ENCODE measurements around the gene DNM1.

- TF ChIP-seq CTCF (conservative IDR thresholded peaks at IDR 0.05 in 1 of 2, IDR thresholded peaks at IDR 0.05 in 1 of 2; ENCODE audit: extremely low read depth in 1 of 2, insufficient read depth in 1 of 2, low read depth in 1 of 2, low read length in 2 of 2) (no peak), EZH2 (IDR thresholded peaks at IDR 0.05; ENCODE audit: borderline replicate concordance, low read length) (no peak)
Measured at GRCh38 chr9:128250839-128251731, 47.9 kb downstream of the DNM1 start.
